OCI-LY7 (cell line): ENCODE results near the gene KMT2B. TPM values are rescaled to one million over a fixed set of nuclear protein-coding genes. Genes with fewer than 3 reads are reported as not detected.

Experiments
- BruUV-seq: library from RNA; stranded (reverse); fragments of 400-500 nt; replicated peaks from 2 replicates; lab custom pipeline; 2021; lab: Mats Ljungman, UMichigan
- CTCF ChIA-PET: fragments of 300-600 bp; sonication (Branson Sonifier 250); formaldehyde crosslinking; loops from one replicate; lab custom pipeline; 2022; ENCODE audit warnings: antibody characterized with exemption; ENCODE audit not compliant: unreplicated experiment; lab: Charles Lee
- POLR2A ChIA-PET: fragments of 300-600 bp; sonication (Branson Sonifier 250); formaldehyde crosslinking; loops from one replicate; lab custom pipeline; 2022; ENCODE audit warnings: antibody characterized with exemption; lab: Charles Lee
- DNase-seq: peaks from one replicate; pipeline ENCODE4 v3.0.0-alpha.2; 2015; ENCODE audit warnings: low spot score
- H2AFZ ChIP-seq: fragments of 200-600 bp; sonication (generic), shearing (Covaris generic); 2 replicates; pipeline ENCODE4 v1.6.1; 2014; ENCODE audit warnings: mild to moderate bottlenecking, antibody characterized with exemption, low read length, moderate library complexity
- H3K27ac ChIP-seq: fragments of 200-600 bp; sonication (generic); 2 replicates; pipeline ENCODE4 v1.5.1; 2014; ENCODE audit warnings: mixed run types, low read depth, mild to moderate bottlenecking, moderate library complexity, low read length, inconsistent platforms; ENCODE audit not compliant: poor library complexity, severe bottlenecking
- H3K36me3 ChIP-seq: fragments of 200-600 bp; sonication (generic); 2 replicates; pipeline ENCODE4 v1.6.1; 2014; ENCODE audit warnings: mild to moderate bottlenecking, antibody characterized with exemption, low read length, moderate library complexity, mixed read lengths; ENCODE audit not compliant: insufficient read depth
- H3K4me1 ChIP-seq: fragments of 200-600 bp; sonication (generic); 2 replicates; pipeline ENCODE4 v1.5.1; 2014; ENCODE audit warnings: mild to moderate bottlenecking, low read length; ENCODE audit not compliant: insufficient read depth, poor library complexity, severe bottlenecking
- H3K4me2 ChIP-seq: fragments of 200-600 bp; sonication (generic); 2 replicates; pipeline ENCODE4 v1.6.1; 2014; ENCODE audit warnings: mild to moderate bottlenecking, low read length
- H3K4me3 ChIP-seq: fragments of 200-600 bp; sonication (generic); 2 replicates; pipeline ENCODE4 v1.5.1; 2014; ENCODE audit warnings: mild to moderate bottlenecking, low read depth, low read length; ENCODE audit not compliant: poor library complexity, severe bottlenecking
- H3K79me2 ChIP-seq: fragments of 200-600 bp; sonication (generic); 2 replicates; pipeline ENCODE4 v1.6.1; 2016; ENCODE audit warnings: low read depth, mild to moderate bottlenecking, low read length, moderate library complexity, mixed read lengths; ENCODE audit not compliant: insufficient read depth
- H3K9me2 ChIP-seq: fragments of 200-600 bp; sonication (generic); 2 replicates; pipeline ENCODE4 v1.6.1; 2016; ENCODE audit warnings: mild to moderate bottlenecking, low read length, mixed read lengths; ENCODE audit not compliant: insufficient read depth
- H3K9me3 ChIP-seq: fragments of 200-600 bp; sonication (generic); 2 replicates; pipeline ENCODE4 v1.6.1; 2014; ENCODE audit warnings: mild to moderate bottlenecking, mixed run types, low read length, mixed read lengths
- H4K20me1 ChIP-seq: fragments of 200-600 bp; sonication (generic); 2 replicates; pipeline ENCODE4 v1.6.1; 2014; ENCODE audit warnings: mild to moderate bottlenecking, antibody characterized with exemption, low read length, moderate library complexity, mixed read lengths; ENCODE audit not compliant: insufficient read depth
- CTCF ChIP-seq: fragments of 200-600 bp; sonication (generic); conservative IDR thresholded peaks from 2 replicates; pipeline ENCODE4 v1.5.1; 2014; ENCODE audit warnings: mild to moderate bottlenecking, antibody characterized with exemption, low read length, moderate library complexity, mixed read lengths
- EZH2phosphoT487 ChIP-seq: fragments of 200-600 bp; sonication (generic); IDR thresholded peaks from 2 replicates; pipeline ENCODE4 v1.6.1; 2018; ENCODE audit warnings: low read depth, borderline replicate concordance, mild to moderate bottlenecking, mixed run types, antibody characterized with exemption, low read length, moderate library complexity, mixed read lengths
- intact Hi-C: fragments of 100-400 bp; cut with micrococcal nuclease; formaldehyde crosslinking; loops from one replicate; pipeline ENCODE4 v1.10.0; 2022; ENCODE audit not compliant: unreplicated experiment
- total RNA-seq, 2 experiments: library from RNA; depleted of rRNA in 1 of 2; stranded (reverse); fragments of >200 nt in 1 of 2; shearing (Covaris generic) in 1 of 2; gene quantifications; 2 replicates each; pipeline ENCODE4 v1.2.3, GENCODE V29; 2014 to 2022

KMT2B gene
- total RNA-seq, 2 experiments from 2014 or later, result 25.2 to 56.2 TPM

GRCh38 chr19:35753634-35754369 lies 36.0 kb downstream of the KMT2B start:
- H3K9me2 ChIP-seq, result no peaks in the 10 kb centered on the region
- H3K4me3 ChIP-seq, result no peak overlapping the region
- intact Hi-C loops, result no loop called here
- ChIA-PET POLR2A (interaction anchor here (0.7 kb wide), 1 partner anchor 1717 kb away, joined by 5 read pairs; no protein-coding TSS in a partner anchor), CTCF (no interaction called here)
- H3K9me3 ChIP-seq, result no peaks in the 10 kb centered on the region
- BruUV-seq, result no TSS peak
- peaks cover 4% of the 10 kb centered on the region; the same call in 1 of the 2 replicates for H3K79me2 ChIP-seq
- no peaks in the 10 kb centered on the region for H3K36me3 ChIP-seq
- no peak for DNase-seq
- no peaks in the 10 kb centered on the region for H4K20me1 ChIP-seq
- no peak overlapping the region for H2AFZ ChIP-seq
- no peak overlapping the region for H3K27ac ChIP-seq
- peaks cover 13% of the 10 kb centered on the region for H3K4me1 ChIP-seq
- TF ChIP-seq EZH2phosphoT487 (no peak), CTCF (no peak)
- no peak overlapping the region for H3K4me2 ChIP-seq

GRCh38 chr19:35754370-35755130 lies 36.7 kb downstream of the KMT2B start:
- BruUV-seq, result no TSS peak

More at GRCh38 chr19:35754370-35755130, 36.7 kb downstream of the KMT2B start:
- intact Hi-C loops, result loop anchor here (5.0 kb wide), 2 partner anchors 37 to 148 kb away; partner anchors contain the start of genes HCST, KMT2B and NFKBID
- no peak for DNase-seq
- ChIA-PET CTCF (no interaction called here), POLR2A (interaction anchor here (0.7 kb wide), 1 partner anchor 1718 kb away, joined by 5 read pairs; no protein-coding TSS in a partner anchor)
- H3K9me2 ChIP-seq, result no peaks in the 10 kb centered on the region
- H3K4me2 ChIP-seq, result no peak overlapping the region
- no peak overlapping the region for H3K27ac ChIP-seq
- no peaks in the 10 kb centered on the region for H4K20me1 ChIP-seq
- no peaks in the 10 kb centered on the region for H3K9me3 ChIP-seq
- H2AFZ ChIP-seq, result no peak overlapping the region
- no peak for TF ChIP-seq EZH2phosphoT487
- TF ChIP-seq CTCF, result no peak
- H3K79me2 ChIP-seq, result peaks cover 12% of the 10 kb centered on the region; the same call in 1 of the 2 replicates
- H3K4me1 ChIP-seq, result peaks cover 16% of the 10 kb centered on the region
- no peak overlapping the region for H3K4me3 ChIP-seq
- H3K36me3 ChIP-seq, result peaks cover 5% of the 10 kb centered on the region; the same call in 1 of the 2 replicates
